ENCODE measurements around the gene GADD45G. TPM values are rescaled to one million over a fixed set of nuclear protein-coding genes. Genes with fewer than 3 reads are reported as not detected.

The GADD45G gene
- total RNA-seq, 1 experiment from 2014 or later, result 7.7 TPM

DNA sequence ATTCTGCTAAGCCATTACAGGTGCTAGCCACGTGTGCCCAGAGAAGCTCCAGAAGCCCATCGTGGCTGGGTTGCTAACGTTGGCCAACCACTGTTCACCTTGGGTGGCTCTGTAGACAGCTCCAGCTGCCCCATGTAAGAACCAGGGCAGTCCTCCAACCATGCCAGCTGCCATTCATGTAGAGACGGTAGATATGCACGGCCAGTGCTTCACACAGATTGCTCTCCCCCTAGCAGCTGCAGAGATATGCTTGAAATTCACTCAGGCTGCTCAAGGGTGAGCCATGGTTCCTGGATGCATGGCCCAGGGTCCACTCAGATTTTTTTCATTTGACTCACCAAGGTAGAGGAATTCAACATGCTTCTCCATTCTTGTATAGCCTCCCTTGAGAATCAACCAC, 31.0 kb downstream of the GADD45G start:
- no peaks in the 10 kb centered on the region for H3K9me3 ChIP-seq (ENCODE audit: control insufficient read depth, low read depth, low read length)
- no peak overlapping the region for H3K14ac ChIP-seq (ENCODE audit: insufficient read depth, low read length)
- no peaks in the 10 kb centered on the region for H3K79me2 ChIP-seq (ENCODE audit: insufficient read depth, low read length)
- H2AFZ ChIP-seq (ENCODE audit: low read length), result no peak overlapping the region
- H3K4me1 ChIP-seq (ENCODE audit: insufficient read depth, low read length), result no peaks in the 10 kb centered on the region
- H3K23ac ChIP-seq (ENCODE audit: insufficient read length, low read depth, low read length), result no peak overlapping the region
- no peak overlapping the region for H3K4me3 Mint-ChIP-seq
- no peak overlapping the region for H2BK20ac ChIP-seq (ENCODE audit: low read depth, low read length, poor library complexity, severe bottlenecking)
- no peak overlapping the region for H2BK120ac ChIP-seq (ENCODE audit: low read depth, low read length, poor library complexity, severe bottlenecking)
- H3K4me1 Mint-ChIP-seq, result peaks cover 14 to 25% of the 10 kb centered on the region in 2 experiments
- no peaks in the 10 kb centered on the region for H3K36me3 Mint-ChIP-seq (ENCODE audit: insufficient read depth in 1 of 3, low read depth in 3 of 3)
- TF ChIP-seq, protein P1, sequence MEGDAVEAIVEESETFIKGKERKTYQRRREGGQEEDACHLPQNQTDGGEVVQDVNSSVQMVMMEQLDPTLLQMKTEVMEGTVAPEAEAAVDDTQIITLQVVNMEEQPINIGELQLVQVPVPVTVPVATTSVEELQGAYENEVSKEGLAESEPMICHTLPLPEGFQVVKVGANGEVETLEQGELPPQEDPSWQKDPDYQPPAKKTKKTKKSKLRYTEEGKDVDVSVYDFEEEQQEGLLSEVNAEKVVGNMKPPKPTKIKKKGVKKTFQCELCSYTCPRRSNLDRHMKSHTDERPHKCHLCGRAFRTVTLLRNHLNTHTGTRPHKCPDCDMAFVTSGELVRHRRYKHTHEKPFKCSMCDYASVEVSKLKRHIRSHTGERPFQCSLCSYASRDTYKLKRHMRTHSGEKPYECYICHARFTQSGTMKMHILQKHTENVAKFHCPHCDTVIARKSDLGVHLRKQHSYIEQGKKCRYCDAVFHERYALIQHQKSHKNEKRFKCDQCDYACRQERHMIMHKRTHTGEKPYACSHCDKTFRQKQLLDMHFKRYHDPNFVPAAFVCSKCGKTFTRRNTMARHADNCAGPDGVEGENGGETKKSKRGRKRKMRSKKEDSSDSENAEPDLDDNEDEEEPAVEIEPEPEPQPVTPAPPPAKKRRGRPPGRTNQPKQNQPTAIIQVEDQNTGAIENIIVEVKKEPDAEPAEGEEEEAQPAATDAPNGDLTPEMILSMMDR (conservative IDR thresholded peaks at IDR 0.05), result no peak
- H2BK15ac ChIP-seq (ENCODE audit: low read depth, low read length), result no peak overlapping the region
- H3K79me1 ChIP-seq (ENCODE audit: insufficient read depth, low read depth, low read length, poor library complexity, severe bottlenecking), result no peaks in the 10 kb centered on the region
- H3K18ac ChIP-seq (ENCODE audit: insufficient read length, low read depth, low read length), result no peak overlapping the region
- H3T11ph ChIP-seq (ENCODE audit: low read length), result no peak overlapping the region
- H3K23me2 ChIP-seq (ENCODE audit: insufficient read length, low read depth, low read length, poor library complexity, severe bottlenecking), result no peaks in the 10 kb centered on the region
- no peak overlapping the region for H3K27ac ChIP-seq (ENCODE audit: insufficient read length, low read depth, low read length)
- H4K5ac ChIP-seq (ENCODE audit: insufficient read length, low read depth, low read length), result no peak overlapping the region
- H4K91ac ChIP-seq (ENCODE audit: insufficient read length, low read depth, low read length), result no peak overlapping the region
- no peak overlapping the region for H3K4ac ChIP-seq (ENCODE audit: low read depth, low read length)
- no peak overlapping the region for H2BK12ac ChIP-seq (ENCODE audit: insufficient read length, low read depth, low read length)
- no peak overlapping the region for H3K4me2 ChIP-seq (ENCODE audit: insufficient read depth, insufficient read length, low read length)
- H3K56ac ChIP-seq (ENCODE audit: insufficient read length, low read depth, low read length), result no peak overlapping the region
- no peak overlapping the region for H4K8ac ChIP-seq (replicated peaks; ENCODE audit: insufficient read length, low read depth, low read length)
- no peak overlapping the region for H3K27ac Mint-ChIP-seq
- H3K9me3 Mint-ChIP-seq, result no peaks in the 10 kb centered on the region
- H2BK5ac ChIP-seq (ENCODE audit: insufficient read length, low read length), result no peak overlapping the region
- H3K27me3 ChIP-seq (ENCODE audit: insufficient read depth, low read length), result no peaks in the 10 kb centered on the region
- no peak for DNase-seq
- peaks cover 2% of the 10 kb centered on the region for H3K27me3 Mint-ChIP-seq (ENCODE audit: low read depth)
- no peak overlapping the region for H3K9ac ChIP-seq (ENCODE audit: extremely low read depth, insufficient read length, low read length)
- H4K20me1 ChIP-seq (ENCODE audit: control insufficient read depth, insufficient read depth, insufficient read length), result no peaks in the 10 kb centered on the region
- no peak overlapping the region for H2AK5ac ChIP-seq (ENCODE audit: insufficient read length, low read length)
- no CpG with 5 or more reads among the region's 5 CpGs for WGBS (ENCODE audit: extremely low coverage, insufficient read length, low lambda C conversion rate)
